ENCODE data around the gene C11orf71.

Gene C11orf71

GRCh38 chr11:114400915-114401223 lies 558 bp upstream of the C11orf71 start:
- H3K4me3 ChIP-seq (ENCODE audit: low read depth, low read length), result peak overlapping the region; percentile 94
- TF ChIP-seq CTCF (IDR thresholded peaks at IDR 0.05; ENCODE audit: low read depth, low read length, missing control alignments), result peak; percentile 19
- no peak for DNase-seq (ENCODE audit: low read depth)

- no peak for TF ChIP-seq CTCF (IDR thresholded peaks at IDR 0.05; ENCODE audit: low read depth, low read length, missing control alignments)
- H3K4me3 ChIP-seq (ENCODE audit: low read depth, low read length), result peak overlapping the region; percentile 94
- DNase-seq (ENCODE audit: low read depth), result peak; percentile 2
These were observed 658 bp downstream of the C11orf71 start for GRCh38 chr11:114399490-114400215.

- no peak for TF ChIP-seq CTCF (IDR thresholded peaks at IDR 0.05; ENCODE audit: low read depth, low read length, missing control alignments)
- no peak overlapping the region for H3K4me3 ChIP-seq (ENCODE audit: low read depth, low read length)
- no peak for DNase-seq (ENCODE audit: low read depth)
These were observed 1.9 kb downstream of the C11orf71 start for GRCh38 chr11:114398303-114398920.

GRCh38 chr11:114397349-114397982 lies 2.8 kb downstream of the C11orf71 start:
- no peak for DNase-seq (ENCODE audit: low read depth)
- no peak overlapping the region for H3K4me3 ChIP-seq (ENCODE audit: low read depth, low read length)
- TF ChIP-seq CTCF (IDR thresholded peaks at IDR 0.05; ENCODE audit: low read depth, low read length, missing control alignments), result no peak

- TF ChIP-seq CTCF (IDR thresholded peaks at IDR 0.05; ENCODE audit: low read depth, low read length, missing control alignments), result no peak
- no peak for DNase-seq (ENCODE audit: low read depth)
- H3K4me3 ChIP-seq (ENCODE audit: low read depth, low read length), result no peak overlapping the region
These were observed 3.4 kb downstream of the C11orf71 start for GRCh38 chr11:114396916-114397315.

- TF ChIP-seq CTCF (IDR thresholded peaks at IDR 0.05; ENCODE audit: low read depth, low read length, missing control alignments), result peak; percentile 38
- H3K4me3 ChIP-seq (ENCODE audit: low read depth, low read length), result no peak overlapping the region
- no peak for DNase-seq (ENCODE audit: low read depth)
These were observed 4.6 kb downstream of the C11orf71 start for GRCh38 chr11:114395736-114396135.

Data from GM12864 (cell line).